Medulla oblongata (tissue), 1 donor: ENCODE results near the gene MRPL43.
"Not testable (repeated sequence)": the region's sequence is repeated elsewhere in the genome, so short reads cannot be mapped to it uniquely, and the experiment has no call there.

Experiments
- DNase-seq: peaks from one replicate; pipeline ENCODE4 v3.0.0-alpha.2; 2015; ENCODE audit errors: extremely low spot score

The MRPL43 gene

DNA sequence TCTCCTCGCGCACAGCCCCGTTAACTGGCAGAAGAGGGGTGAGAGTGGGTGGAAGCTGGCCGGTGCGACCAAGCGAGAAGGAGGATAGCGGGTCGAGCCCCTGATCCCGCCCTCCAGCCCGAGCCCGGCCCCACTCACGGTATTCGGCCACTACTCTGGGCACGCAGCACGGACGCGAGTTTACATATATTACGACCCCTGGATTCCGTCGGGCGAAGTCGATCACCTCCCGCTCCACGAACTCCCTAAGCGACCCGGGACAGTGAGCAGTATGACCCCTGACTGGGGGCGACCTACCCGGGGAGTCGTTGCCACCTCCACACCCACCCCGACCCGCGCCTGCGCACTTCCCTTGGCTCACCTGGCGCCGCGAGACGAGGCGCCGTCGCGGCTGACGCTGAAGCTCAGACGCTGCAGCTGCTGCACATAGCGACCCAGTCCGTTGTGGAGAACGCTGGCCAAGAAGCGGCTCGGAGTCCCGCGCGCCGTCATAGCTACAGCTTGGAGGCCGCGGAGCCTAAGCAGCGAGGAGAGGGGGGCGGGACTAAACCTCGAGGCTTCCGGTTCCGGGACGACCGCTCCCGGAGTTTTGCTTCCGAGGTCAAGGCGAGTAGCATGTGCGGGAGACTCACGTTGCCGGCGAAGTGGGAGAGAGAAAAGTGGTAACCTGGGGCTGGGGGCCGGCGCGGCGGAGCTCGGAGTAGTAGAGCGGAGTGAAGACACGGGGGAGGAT lies at the start of gene MRPL43, which contains the start of gene TWNK:
TSS of gene MRPL43 (minus strand) at position 546 of the 733 bp plus-strand sequence. CDS start at position 492, 54 bp downstream.
TSS of gene TWNK (plus strand) at position 592 of the 733 bp plus-strand sequence. CDS start 668 bp downstream, outside the sequence.
- peak; percentile 91 for DNase-seq

GRCh38 chr10:101036726-101037125 lies 49.4 kb upstream of the MRPL43 start:
- DNase-seq: no peak

DNA sequence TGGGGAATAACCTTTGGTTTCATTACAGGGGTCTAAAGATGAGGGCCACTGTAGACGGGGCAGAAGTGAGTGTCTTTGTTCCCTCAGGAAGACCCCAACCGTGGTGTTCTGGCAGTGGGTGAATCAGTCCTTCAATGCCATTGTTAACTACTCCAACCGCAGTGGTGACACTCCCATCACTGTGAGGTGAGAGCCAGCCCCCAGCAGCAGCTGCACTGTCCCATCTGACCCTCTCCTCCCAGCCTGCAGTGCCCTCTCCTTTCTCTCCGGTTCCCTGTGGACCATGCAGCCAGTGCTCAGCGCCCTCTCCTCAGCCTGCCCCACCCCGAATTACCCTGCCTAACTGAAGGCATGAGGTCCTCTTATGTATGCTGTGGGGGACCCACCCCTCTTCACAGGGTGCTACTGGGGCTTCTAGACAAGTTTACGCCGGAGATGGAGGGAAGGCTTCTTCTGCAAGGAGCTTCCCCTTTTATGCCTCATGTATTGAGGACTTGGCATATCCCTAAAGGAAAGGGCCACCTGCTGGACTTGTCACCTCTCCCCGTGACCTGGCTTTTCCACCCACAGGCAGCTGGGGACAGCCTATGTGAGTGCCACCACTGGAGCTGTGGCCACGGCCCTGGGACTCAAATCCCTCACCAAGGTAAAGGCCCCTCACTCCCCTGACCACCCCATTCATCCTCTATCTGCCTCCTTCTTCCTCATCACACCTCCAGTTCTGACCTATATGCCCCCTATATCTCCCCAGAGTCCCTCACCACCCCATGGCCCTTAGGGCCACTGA lies 48.8 kb upstream of the MRPL43 start:
- DNase-seq: no peak

DNA sequence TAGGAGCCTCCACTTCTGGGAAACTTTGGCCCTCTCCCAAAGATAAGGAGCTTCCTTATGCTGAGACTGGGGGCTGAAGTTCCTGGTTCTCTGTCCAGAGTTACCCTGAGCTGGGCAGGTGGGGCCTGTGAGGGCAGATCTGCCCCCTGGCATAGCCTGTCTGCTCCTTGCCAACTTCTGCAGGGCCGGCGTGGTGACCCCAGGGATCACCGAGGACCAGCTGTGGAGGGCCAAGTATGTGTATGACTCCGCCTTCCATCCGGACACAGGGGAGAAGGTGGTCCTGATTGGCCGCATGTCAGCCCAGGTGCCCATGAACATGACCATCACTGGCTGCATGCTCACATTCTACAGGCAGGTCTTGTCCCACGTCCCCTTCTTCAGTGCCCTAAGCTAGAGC lies 48.0 kb upstream of the MRPL43 start:
- DNase-seq: no peak

GRCh38 chr10:101034404-101034803 lies 47.1 kb upstream of the MRPL43 start:
- not testable (repeated sequence) for DNase-seq

- DNase-seq: no peak
Observed at GRCh38 chr10:101033276-101033675, 46.0 kb upstream of the MRPL43 start.

DNA sequence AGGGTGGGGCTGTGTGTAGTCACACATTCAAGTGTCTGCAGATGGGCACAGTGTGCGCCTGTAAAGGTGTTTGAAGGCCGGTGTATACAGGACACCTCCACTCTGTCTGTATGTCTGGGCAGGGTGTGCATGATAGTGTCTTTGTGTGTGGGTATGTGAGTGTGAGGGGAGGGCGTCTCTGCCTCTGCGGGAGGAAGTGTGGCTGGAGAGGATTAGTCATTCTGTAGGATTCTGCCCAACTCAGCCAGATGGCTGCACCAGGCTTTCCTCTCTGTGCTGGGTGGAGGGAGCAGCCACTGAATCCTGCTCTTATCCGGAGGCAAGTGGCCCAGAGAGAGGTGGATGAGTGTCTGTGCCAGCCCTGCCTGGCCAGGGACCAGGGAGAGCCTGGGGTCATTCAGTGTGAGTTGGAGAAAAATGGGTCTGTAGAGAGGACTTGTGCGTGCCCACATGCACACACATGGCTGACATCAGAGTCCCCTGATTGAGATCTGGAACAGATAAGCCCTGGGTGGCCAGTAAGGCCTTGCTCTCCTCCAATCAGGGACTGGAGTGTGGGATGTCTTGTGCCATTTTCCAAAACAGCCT lies 45.4 kb upstream of the MRPL43 start:
- DNase-seq: peak; percentile 71

DNA sequence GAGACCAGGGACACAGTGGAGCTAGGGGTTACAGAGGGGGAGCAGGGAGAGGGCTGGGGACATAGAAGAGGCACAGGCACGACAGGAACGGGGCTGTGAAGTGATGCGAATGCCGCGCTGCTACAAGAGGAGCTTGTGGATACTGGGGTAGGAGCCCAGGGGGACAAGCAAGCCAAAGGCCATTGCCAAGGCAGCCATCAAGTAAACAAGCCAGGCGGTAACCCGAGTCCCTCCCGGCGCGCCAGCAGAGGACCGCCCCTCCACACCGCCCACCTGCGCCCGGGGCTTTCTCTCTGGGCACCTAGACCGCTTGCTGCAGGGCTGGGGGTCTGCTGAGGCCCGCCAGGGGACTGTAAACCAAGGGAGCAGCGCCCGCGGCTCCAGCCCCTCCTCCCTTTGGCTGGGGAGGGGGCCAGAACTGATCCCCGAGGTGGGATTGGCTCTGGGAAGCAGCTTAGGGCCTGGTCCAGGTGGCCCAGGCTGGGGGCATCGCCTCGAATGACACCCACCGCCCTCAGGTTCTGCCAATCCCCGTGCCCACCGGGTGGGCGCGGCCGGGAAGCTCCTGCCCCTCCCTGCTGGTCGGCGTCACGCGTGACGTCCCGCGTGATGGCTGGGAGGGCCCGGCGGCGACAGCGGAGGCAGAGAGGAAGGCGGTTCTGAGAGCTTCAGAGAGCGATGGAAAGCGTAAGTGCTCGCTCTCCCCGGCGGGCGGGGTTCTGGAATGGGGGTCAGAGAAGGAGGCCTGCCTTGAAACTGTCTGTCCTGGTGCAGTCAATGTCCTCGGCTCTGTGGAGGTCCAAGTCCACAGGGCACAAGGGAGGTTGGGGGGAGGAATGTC lies 44.7 kb upstream of the MRPL43 start:
- DNase-seq: peak; percentile 92

- peak; percentile 96 for DNase-seq
Observed at GRCh38 chr10:101031128-101031795, 44.0 kb upstream of the MRPL43 start, which contains the start of the genes PDZD7 and SFXN3. Gene PDZD7 (minus strand): TSS chr10:101031129. CDS start chr10:101030219, 910 bp downstream. Gene SFXN3 (plus strand): TSS chr10:101031234. CDS start chr10:101034695, 3,461 bp downstream.

DNA sequence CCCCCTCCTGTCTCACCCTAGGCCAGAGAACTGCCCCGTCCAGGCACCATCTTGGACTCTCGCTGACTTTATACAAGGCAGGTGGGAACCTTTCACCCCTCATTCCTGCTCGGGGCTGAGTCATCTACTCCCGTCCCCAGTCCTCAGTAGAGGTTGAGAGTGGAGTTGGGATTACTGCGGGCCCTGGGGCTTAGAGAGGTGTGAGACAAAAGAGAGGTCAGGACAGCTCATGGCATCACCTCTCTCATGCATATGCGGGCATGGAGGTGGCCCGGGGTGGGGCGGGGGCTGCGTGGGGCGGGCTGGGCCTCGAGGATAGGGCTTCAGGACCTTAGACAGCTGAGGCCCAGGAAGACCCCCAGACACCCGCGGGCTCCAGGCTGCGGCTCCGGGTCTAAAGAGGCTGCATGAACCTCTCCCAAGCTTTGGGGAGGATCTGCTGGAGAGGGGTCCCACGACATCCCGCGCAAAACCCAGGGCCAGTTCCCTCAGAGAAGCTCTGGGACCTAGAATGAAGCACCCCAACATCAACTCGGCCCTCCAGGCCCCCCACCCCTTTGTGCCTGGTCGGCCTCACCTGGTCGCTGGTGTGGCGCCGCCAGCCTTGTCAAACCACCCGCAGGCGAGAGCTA lies 43.3 kb upstream of the MRPL43 start:
- DNase-seq: no peak

- no peak for DNase-seq
Observed at GRCh38 chr10:101029520-101030295, 42.4 kb upstream of the MRPL43 start.

GRCh38 chr10:101028446-101029337 lies 41.4 kb upstream of the MRPL43 start:
- no peak for DNase-seq

DNA sequence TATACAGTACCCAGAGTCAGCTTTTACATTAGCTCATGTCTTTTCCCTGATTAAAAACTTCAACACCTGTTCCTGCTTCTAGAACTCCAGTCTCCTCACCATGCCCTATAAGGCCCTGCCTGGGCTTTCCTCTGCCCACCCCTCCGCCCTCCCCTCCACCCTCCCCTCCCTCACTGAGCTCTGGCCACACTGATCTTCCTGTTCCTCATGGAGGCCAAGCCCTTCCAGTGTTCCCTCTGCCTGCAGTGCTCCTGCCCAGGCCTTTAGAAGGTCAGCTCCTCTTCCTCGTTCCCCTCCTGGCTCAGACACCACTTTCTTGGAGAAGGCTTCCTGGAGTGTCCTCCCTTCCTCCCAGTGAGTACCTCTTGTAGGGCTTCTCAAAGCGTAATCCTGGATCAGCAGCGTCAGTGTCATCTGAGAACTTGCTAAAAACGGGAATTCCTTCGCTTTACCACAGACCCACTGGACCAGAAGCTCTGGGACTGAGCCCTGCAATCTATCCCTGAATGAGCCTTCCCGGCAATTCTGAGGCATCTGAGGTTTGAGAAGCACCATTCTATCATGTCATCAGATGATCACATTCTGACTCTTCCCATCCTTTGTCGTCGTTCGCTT lies 39.9 kb upstream of the MRPL43 start:
- DNase-seq: no peak

DNA sequence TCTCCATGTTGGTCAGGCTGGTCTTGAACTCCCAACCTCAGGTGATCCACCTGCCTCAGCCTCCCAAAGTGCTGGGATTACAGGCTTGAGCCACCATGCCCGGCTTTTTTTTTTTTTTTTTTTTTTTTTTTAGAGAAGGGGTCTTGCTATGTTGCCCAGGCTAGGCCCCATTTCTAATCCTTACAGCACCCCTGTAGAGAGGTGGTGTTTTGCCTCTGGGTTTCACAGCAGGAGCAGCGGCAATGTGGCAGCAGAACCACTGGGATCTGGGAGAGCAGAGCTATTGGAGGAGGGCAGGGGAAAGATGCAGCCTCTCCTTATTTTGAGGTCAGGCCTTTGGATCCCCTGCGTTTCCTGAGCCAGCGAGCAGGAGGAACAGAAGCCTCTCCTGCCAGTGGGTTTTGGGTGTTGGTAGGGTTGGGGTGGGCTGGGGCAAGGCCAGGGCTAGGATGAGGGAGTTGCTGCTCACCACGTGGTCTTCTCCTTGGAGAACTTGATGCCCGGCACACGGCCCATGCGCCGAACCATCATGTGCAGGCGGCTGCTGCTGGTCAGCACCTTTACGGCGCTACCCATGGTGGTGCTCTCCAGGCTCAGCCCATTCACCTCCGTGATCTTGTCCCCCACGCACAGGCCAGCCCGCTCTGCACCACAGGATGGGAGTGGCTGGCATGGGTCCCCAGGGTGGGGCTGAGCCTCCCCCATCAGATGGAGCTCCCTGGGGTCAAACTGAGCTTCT lies 35.8 kb upstream of the MRPL43 start:
- DNase-seq: no peak

DNA sequence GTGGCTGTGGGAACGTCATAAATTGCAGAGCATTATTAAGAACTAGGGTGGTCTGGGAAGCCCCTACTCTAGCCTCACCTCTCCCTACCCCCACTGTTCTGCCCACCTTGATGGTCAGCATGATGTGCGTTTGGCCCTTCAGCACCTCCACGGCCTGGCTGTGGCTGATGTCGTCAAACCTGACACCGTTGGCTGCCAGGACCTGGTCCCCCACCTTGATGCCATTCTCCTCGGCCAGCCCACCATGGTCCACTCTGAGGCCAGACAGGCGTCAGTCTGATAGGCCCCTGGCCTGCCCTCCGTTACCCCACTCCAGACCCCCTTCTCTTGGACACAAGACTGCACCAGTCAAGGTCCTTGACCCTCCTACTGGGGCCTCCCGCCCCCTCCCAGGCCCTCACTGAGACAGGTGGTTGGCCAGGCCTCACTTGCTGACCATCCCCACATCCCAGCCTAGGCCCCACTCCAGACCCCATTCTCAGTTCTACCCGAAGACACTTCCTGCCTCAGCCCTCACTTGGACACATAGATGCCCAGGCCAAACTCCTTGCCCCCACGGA lies 34.5 kb upstream of the MRPL43 start:
- no peak for DNase-seq

DNA sequence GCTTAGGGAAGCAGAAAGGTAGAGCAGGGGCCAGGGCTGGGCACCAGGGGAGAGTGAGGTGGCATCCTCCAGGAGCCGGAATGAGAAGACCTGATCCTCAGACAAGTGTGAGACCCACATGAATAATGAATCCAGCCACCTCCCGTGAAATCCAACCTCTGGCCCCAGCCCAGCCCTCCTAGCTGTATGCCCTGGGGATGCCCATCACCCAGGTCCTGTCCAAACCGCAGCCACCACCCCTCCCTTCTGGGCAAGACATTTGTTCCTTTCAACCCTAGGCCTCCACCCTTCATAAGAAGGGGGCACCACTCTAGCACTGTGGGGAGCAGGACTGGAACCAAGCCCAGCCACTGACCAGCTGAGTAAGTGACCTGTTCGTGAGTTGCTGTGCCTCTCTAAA lies 33.9 kb upstream of the MRPL43 start:
- no peak for DNase-seq
